ENCODE results near the gene SMIM24.

Gene SMIM24

GRCh38 chr19:3481241-3482090, 1.1 kb upstream of the SMIM24 start:
- no peak overlapping the region for H3K4me3 ChIP-seq (ENCODE audit: low read depth in 1 of 2, low read length in 2 of 2)
- no peak overlapping the region; the same call in 1 of the 2 replicates for H3K27ac ChIP-seq (ENCODE audit: low read length)
- H3K9ac ChIP-seq (ENCODE audit: low read depth, low read length) = no peak overlapping the region
- no peaks in the 10 kb centered on the region for H3K27me3 ChIP-seq (ENCODE audit: insufficient read depth, low read length, poor library complexity)
- no peak overlapping the region for H3K4me2 ChIP-seq (ENCODE audit: insufficient read depth, low read length)
- DNase-seq = no peak
- TF ChIP-seq CTCF (IDR thresholded peaks at IDR 0.05; ENCODE audit: borderline replicate concordance, extremely low read depth, low read length, poor library complexity, severe bottlenecking) (no peak), EZH2 (IDR thresholded peaks at IDR 0.05; ENCODE audit: borderline replicate concordance, low read depth, low read length, severe bottlenecking) (no peak)
- H3K79me2 ChIP-seq (ENCODE audit: insufficient read depth, low read length) = no peaks in the 10 kb centered on the region
- no peaks in the 10 kb centered on the region; the same call in 1 of the 2 replicates for H3K36me3 ChIP-seq (ENCODE audit: insufficient read depth, low read length)
- H3K4me1 ChIP-seq (ENCODE audit: insufficient read depth, low read length) = peaks cover 31% of the 10 kb centered on the region
- no peak for ATAC-seq (ENCODE audit: insufficient read depth, low read depth)
- H4K20me1 ChIP-seq (ENCODE audit: insufficient read depth, low read length) = no peaks in the 10 kb centered on the region
- no peaks in the 10 kb centered on the region for H3K9me3 ChIP-seq (ENCODE audit: insufficient read depth, low read length, severe bottlenecking)
- no peak overlapping the region for H2AFZ ChIP-seq (ENCODE audit: low read depth, low read length)

DNA sequence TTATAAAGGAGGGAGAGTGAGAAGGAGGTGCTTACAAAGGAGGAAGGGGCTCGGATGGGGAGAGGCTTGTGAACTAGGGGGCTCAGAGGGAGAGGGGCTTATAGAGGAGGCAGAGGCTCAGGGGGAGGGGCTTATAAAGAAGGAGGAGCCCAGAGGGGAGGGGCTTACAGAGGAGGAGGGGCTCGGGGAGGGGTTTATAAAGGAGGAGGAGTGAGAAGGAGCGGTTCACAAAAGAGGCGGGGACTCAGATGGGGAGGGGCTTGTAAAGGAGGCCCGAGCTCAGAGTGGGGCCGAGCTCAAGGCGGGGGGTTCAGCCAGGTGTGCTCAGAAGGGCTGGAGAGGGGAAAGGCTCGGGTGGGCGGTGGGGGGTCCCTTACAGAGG, 500 bp downstream of the SMIM24 start:
- Histone ChIP-seq H3K9ac (ENCODE audit: low read depth, low read length) (peak overlapping the region; percentile 65; the same call in 1 of the 2 replicates), H3K79me2 (ENCODE audit: insufficient read depth, low read length) (no peaks in the 10 kb centered on the region), H3K36me3 (ENCODE audit: insufficient read depth, low read length) (no peaks in the 10 kb centered on the region; the same call in 1 of the 2 replicates), H4K20me1 (ENCODE audit: insufficient read depth, low read length) (no peaks in the 10 kb centered on the region), H3K9me3 (ENCODE audit: insufficient read depth, low read length, severe bottlenecking) (no peaks in the 10 kb centered on the region), H3K27ac (ENCODE audit: low read length) (peak overlapping the region; percentile 90), H2AFZ (ENCODE audit: low read depth, low read length) (no peak overlapping the region), H3K4me3 (ENCODE audit: low read depth in 1 of 2, low read length in 2 of 2) (peak overlapping the region in 1 of 2 experiments; percentile 59; a peak in 3 of 4 replicates), H3K4me2 (ENCODE audit: insufficient read depth, low read length) (peak overlapping the region; percentile 68), H3K4me1 (ENCODE audit: insufficient read depth, low read length) (peaks cover 31% of the 10 kb centered on the region), H3K27me3 (ENCODE audit: insufficient read depth, low read length, poor library complexity) (no peaks in the 10 kb centered on the region)
- DNase-seq = no peak
- TF ChIP-seq EZH2 (IDR thresholded peaks at IDR 0.05; ENCODE audit: borderline replicate concordance, low read depth, low read length, severe bottlenecking) = no peak
- TF ChIP-seq CTCF (IDR thresholded peaks at IDR 0.05; ENCODE audit: borderline replicate concordance, extremely low read depth, low read length, poor library complexity, severe bottlenecking) = no peak
- ATAC-seq (ENCODE audit: insufficient read depth, low read depth) = peak; percentile 27

GRCh38 chr19:3479177-3479833, 1.0 kb downstream of the SMIM24 start:
- Histone ChIP-seq H3K79me2 (ENCODE audit: insufficient read depth, low read length) (no peaks in the 10 kb centered on the region), H3K9ac (ENCODE audit: low read depth, low read length) (peak overlapping the region; percentile 65), H3K4me2 (ENCODE audit: insufficient read depth, low read length) (peak overlapping the region; percentile 68), H2AFZ (ENCODE audit: low read depth, low read length) (peak overlapping the region; percentile 59; the same call in 1 of the 2 replicates), H3K4me1 (ENCODE audit: insufficient read depth, low read length) (peaks cover 31% of the 10 kb centered on the region), H3K36me3 (ENCODE audit: insufficient read depth, low read length) (no peaks in the 10 kb centered on the region; the same call in 1 of the 2 replicates), H3K27me3 (ENCODE audit: insufficient read depth, low read length, poor library complexity) (no peaks in the 10 kb centered on the region), H3K4me3 (ENCODE audit: low read depth in 1 of 2, low read length in 2 of 2) (peak overlapping the region; percentile 16 to 59; a peak in 3 of 4 replicates), H4K20me1 (ENCODE audit: insufficient read depth, low read length) (no peaks in the 10 kb centered on the region), H3K9me3 (ENCODE audit: insufficient read depth, low read length, severe bottlenecking) (no peaks in the 10 kb centered on the region), H3K27ac (ENCODE audit: low read length) (peak overlapping the region; percentile 90)
- TF ChIP-seq CTCF (IDR thresholded peaks at IDR 0.05; ENCODE audit: borderline replicate concordance, extremely low read depth, low read length, poor library complexity, severe bottlenecking) = no peak
- TF ChIP-seq EZH2 (IDR thresholded peaks at IDR 0.05; ENCODE audit: borderline replicate concordance, low read depth, low read length, severe bottlenecking) = no peak
- peak; percentile 69 for ATAC-seq (ENCODE audit: insufficient read depth, low read depth)
- peak; percentile 95 for DNase-seq
